Type B pancreatic cell (in vitro differentiated cells): ENCODE data around the gene TRDN. TPM values are rescaled to one million over a fixed set of nuclear protein-coding genes. Genes with fewer than 3 reads are reported as not detected.
"Not testable (repeated sequence)": the region's sequence is repeated elsewhere in the genome, so short reads cannot be mapped to it uniquely, and the experiment has no call there.

Experiments
- DNase-seq: peaks from one replicate; pipeline ENCODE4 v3.0.0; 2021; ENCODE audit warnings: mixed read lengths; ENCODE audit not compliant: unreplicated experiment; ENCODE audit errors: extremely low spot score
- H3K27ac Mint-ChIP-seq: 2 replicates; pipeline ENCODE4 v1.8.0; 2021; ENCODE audit warnings: mild to moderate bottlenecking, mixed read lengths
- H3K27me3 Mint-ChIP-seq: 2 replicates; pipeline ENCODE4 v1.8.0; 2021; ENCODE audit warnings: mixed read lengths
- H3K36me3 Mint-ChIP-seq: 2 replicates; pipeline ENCODE4 v1.8.0; 2021; ENCODE audit warnings: mixed read lengths
- H3K4me1 Mint-ChIP-seq: one replicate; pipeline ENCODE4 v1.8.0; 2021; ENCODE audit warnings: mixed read lengths; ENCODE audit not compliant: unreplicated experiment
- H3K4me3 Mint-ChIP-seq: 2 replicates; pipeline ENCODE4 v1.8.0; 2021; ENCODE audit warnings: mild to moderate bottlenecking, mixed read lengths
- H3K9me3 Mint-ChIP-seq: 2 replicates; pipeline ENCODE4 v1.8.0; 2021; ENCODE audit warnings: mixed read lengths
- total RNA-seq: library from RNA; stranded (reverse); gene quantifications from 2 replicates; pipeline ENCODE4 v1.2.1, GENCODE V29; 2021; ENCODE audit warnings: low replicate concordance
- TF ChIP-seq, protein P1 (sequence below): fragments of 200-600 bp; sonication (generic); conservative IDR thresholded peaks from 2 replicates; pipeline ENCODE4 v1.5.0; 2021; ENCODE audit warnings: antibody characterized with exemption, mild to moderate bottlenecking

The TRDN gene
- total RNA-seq, 1 donor from 2014 or later: 0.34 TPM

DNA sequence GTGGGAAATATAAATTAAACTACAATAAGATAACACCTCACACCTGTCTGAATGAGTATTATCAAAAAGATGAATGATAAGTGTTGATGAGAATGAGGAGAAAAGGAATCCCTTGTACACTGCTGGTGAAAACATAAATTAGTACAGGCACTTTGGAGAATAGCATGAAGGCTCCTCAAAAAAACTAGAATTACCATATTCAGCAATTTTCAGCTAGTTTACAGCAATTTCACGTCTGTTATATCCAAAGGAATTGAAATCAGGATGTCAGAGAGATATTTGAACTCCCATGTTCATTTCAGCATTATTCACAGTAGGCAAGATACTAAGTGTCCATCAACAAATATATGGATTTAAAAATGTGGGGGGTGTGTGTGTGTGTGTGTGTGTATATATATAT is 348.1 kb downstream of the TRDN start:
- TF ChIP-seq, protein P1, sequence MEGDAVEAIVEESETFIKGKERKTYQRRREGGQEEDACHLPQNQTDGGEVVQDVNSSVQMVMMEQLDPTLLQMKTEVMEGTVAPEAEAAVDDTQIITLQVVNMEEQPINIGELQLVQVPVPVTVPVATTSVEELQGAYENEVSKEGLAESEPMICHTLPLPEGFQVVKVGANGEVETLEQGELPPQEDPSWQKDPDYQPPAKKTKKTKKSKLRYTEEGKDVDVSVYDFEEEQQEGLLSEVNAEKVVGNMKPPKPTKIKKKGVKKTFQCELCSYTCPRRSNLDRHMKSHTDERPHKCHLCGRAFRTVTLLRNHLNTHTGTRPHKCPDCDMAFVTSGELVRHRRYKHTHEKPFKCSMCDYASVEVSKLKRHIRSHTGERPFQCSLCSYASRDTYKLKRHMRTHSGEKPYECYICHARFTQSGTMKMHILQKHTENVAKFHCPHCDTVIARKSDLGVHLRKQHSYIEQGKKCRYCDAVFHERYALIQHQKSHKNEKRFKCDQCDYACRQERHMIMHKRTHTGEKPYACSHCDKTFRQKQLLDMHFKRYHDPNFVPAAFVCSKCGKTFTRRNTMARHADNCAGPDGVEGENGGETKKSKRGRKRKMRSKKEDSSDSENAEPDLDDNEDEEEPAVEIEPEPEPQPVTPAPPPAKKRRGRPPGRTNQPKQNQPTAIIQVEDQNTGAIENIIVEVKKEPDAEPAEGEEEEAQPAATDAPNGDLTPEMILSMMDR: no peak
- no peaks in the 10 kb centered on the region for H3K4me1 Mint-ChIP-seq
- no peak overlapping the region for H3K4me3 Mint-ChIP-seq
- H3K36me3 Mint-ChIP-seq: no peaks in the 10 kb centered on the region
- no peaks in the 10 kb centered on the region for H3K9me3 Mint-ChIP-seq
- no peak for DNase-seq
- H3K27me3 Mint-ChIP-seq: no peaks in the 10 kb centered on the region
- H3K27ac Mint-ChIP-seq: no peak overlapping the region

DNA sequence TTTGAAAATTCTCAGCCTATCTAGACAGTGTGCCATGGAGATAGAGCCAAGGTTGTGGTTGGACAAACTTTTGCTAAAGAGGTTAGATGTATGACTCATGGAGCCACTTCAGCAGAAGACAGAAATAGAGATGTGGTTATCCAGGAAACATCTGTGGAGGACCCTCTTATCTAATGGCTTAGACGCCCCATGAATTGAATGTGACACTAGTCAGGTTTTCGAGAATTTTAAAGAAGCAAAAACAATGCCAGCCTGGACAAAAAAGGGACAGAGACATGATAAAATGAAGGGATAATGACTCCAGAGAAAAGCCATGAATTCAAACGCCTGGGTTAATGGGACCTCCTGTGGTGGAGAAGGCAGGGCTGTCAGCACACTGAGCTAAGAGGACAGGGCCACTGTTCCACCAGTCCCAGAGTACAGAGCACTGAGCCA is 360.2 kb downstream of the TRDN start:
- Mint-ChIP-seq H3K9me3 (no peaks in the 10 kb centered on the region), H3K4me3 (no peak overlapping the region), H3K27me3 (no peaks in the 10 kb centered on the region), H3K36me3 (no peaks in the 10 kb centered on the region), H3K27ac (no peak overlapping the region), H3K4me1 (no peaks in the 10 kb centered on the region)
- no peak for DNase-seq
- TF ChIP-seq, protein P1: no peak

DNA sequence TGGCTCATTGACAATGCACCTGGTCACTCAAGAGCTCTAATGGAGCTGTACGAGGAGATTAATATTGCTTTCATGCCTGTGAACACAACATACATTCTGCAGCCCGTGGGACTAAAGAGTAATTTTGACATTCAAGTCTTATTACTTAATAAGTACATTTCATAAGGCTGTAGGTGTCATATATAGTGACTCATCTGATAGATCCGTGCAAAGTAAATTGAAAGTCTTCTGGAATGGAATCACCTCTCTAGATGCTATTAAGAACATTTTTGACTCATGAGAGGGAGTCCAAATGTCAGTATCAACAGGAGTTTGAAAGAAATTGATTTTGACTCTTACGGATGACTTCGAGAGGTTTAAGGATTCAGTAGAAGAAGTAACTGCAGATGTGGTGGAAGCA is 372.8 kb downstream of the TRDN start:
- H3K4me3 Mint-ChIP-seq: no peak overlapping the region
- no peak overlapping the region for H3K27ac Mint-ChIP-seq
- H3K4me1 Mint-ChIP-seq: no peaks in the 10 kb centered on the region
- DNase-seq: no peak
- H3K36me3 Mint-ChIP-seq: no peaks in the 10 kb centered on the region
- no peaks in the 10 kb centered on the region for H3K27me3 Mint-ChIP-seq
- TF ChIP-seq, protein P1: no peak
- H3K9me3 Mint-ChIP-seq: no peaks in the 10 kb centered on the region

DNA sequence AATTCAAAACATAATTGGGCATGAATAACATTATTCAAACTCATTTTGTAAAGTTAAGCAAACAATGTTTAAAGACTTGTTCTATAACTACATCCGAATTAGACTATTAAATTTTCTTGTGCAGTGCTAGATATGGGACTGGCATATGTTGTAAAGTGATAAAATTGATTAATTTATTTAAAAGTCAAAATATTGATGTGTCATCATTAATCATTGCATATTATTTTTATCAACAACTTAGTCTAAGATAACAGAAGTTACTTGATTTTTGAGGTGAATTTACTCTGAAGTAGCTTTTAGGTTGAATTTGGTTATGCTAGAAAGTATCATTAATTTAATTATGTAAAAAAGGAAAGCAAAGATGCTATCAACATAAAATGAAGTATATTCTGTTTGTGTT is 396.1 kb downstream of the TRDN start:
- no peaks in the 10 kb centered on the region for H3K4me1 Mint-ChIP-seq
- H3K36me3 Mint-ChIP-seq: no peaks in the 10 kb centered on the region
- no peak overlapping the region for H3K4me3 Mint-ChIP-seq
- H3K9me3 Mint-ChIP-seq: peaks cover 5% of the 10 kb centered on the region
- TF ChIP-seq, protein P1: no peak
- no peaks in the 10 kb centered on the region for H3K27me3 Mint-ChIP-seq
- no peak overlapping the region for H3K27ac Mint-ChIP-seq
- no peak for DNase-seq

DNA sequence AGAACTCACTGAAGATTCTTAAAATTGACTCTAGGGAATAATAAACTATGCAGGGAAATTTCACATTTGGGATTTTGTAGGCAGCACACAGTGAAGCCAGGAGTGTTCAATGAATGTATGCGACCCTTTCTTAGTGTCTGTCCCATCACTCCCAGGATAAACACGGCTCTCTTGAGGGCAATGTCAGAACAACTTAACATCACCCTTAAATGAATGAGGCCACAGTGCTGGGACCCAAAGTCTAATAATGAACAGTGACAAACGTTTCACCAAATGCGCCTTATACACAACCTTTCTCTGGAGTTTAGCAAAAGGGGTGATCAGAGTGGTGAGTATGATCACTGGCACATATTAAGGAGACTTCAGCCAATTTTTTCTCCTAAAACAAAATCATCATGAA is 403.4 kb downstream of the TRDN start:
- no peak overlapping the region for H3K27ac Mint-ChIP-seq
- H3K36me3 Mint-ChIP-seq: no peaks in the 10 kb centered on the region
- no peaks in the 10 kb centered on the region for H3K27me3 Mint-ChIP-seq

DNA sequence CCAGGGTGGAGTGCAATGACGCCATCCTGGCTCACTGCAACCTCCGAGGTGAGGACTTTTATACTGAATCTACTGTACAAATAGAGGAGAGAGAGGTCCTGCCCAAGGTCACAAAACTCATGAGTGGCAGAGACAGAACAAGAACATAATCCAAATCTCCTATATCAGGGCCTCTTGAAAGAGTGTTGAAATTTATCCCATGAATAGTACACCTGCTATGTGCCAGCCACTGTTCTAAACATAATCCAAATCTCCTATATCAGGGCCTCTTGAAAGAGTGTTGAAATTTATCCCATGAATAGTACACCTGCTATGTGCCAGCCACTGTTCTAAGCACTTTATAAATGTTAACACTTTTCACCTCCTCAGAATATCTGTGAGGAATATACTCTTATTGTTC is 409.0 kb downstream of the TRDN start:
- H3K4me3 Mint-ChIP-seq, H3K9me3 Mint-ChIP-seq, H3K4me1 Mint-ChIP-seq, DNase-seq, H3K27ac Mint-ChIP-seq, H3K36me3 Mint-ChIP-seq, H3K27me3 Mint-ChIP-seq: not testable (repeated sequence)

More for the DNA sequence above, 403.4 kb downstream of the TRDN start:
- TF ChIP-seq, protein P1: no peak
- H3K9me3 Mint-ChIP-seq: no peaks in the 10 kb centered on the region
- H3K4me3 Mint-ChIP-seq: no peak overlapping the region
- H3K4me1 Mint-ChIP-seq: no peaks in the 10 kb centered on the region
- DNase-seq: no peak
